Activated naive CD4-positive, alpha-beta T cell treated with anti-CD3 and anti-CD28 coated beads for 36 hours (primary cell): ENCODE measurements around the gene DPYSL4. TPM values are rescaled to one million over a fixed set of nuclear protein-coding genes. Genes with fewer than 3 reads are reported as not detected.

Source experiments
- CTCF ChIA-PET: fragments of 350-600 bp; sonication (Branson Sonifier 250); formaldehyde crosslinking; loops from one replicate; lab custom pipeline; 2021; ENCODE audit warnings: antibody characterized with exemption; lab: Charles Lee
- DNase-seq: peaks from one replicate; pipeline ENCODE4 v3.0.0-alpha.2; 2020
- H3K27ac Mint-ChIP-seq: one replicate; pipeline ENCODE4 v1.8.0; 2021; ENCODE audit warnings: mild to moderate bottlenecking, mixed read lengths
- H3K27me3 Mint-ChIP-seq: one replicate; pipeline ENCODE4 v1.8.0; 2021; ENCODE audit warnings: low read depth, mixed read lengths
- H3K36me3 Mint-ChIP-seq: one replicate; pipeline ENCODE4 v1.8.0; 2021; ENCODE audit warnings: low read depth, mixed read lengths
- H3K4me1 Mint-ChIP-seq: one replicate; pipeline ENCODE4 v1.8.0; 2021; ENCODE audit warnings: low read depth, mixed read lengths
- H3K4me3 Mint-ChIP-seq: one replicate; pipeline ENCODE4 v1.8.0; 2021; ENCODE audit warnings: mild to moderate bottlenecking, moderate library complexity, mixed read lengths
- H3K9me3 Mint-ChIP-seq: one replicate; pipeline ENCODE4 v1.8.0; 2021; ENCODE audit warnings: mixed read lengths
- intact Hi-C: fragments of 100-400 bp; cut with micrococcal nuclease; formaldehyde crosslinking; loops from one replicate; pipeline ENCODE4 v1.15.1; 2023
- total RNA-seq, 2 experiments: library from RNA; stranded (reverse); gene quantifications; one replicate each; pipeline ENCODE4 v1.2.3, GENCODE V29; 2021

DPYSL4 gene
- total RNA-seq, 2 experiments from 2014 or later: 10.8 to 14.1 TPM

GRCh38 chr10:132188331-132188730, 1.6 kb downstream of the DPYSL4 start:
- intact Hi-C loops: no loop called here
- H3K4me1 Mint-ChIP-seq: peaks cover 11% of the 10 kb centered on the region

DNA sequence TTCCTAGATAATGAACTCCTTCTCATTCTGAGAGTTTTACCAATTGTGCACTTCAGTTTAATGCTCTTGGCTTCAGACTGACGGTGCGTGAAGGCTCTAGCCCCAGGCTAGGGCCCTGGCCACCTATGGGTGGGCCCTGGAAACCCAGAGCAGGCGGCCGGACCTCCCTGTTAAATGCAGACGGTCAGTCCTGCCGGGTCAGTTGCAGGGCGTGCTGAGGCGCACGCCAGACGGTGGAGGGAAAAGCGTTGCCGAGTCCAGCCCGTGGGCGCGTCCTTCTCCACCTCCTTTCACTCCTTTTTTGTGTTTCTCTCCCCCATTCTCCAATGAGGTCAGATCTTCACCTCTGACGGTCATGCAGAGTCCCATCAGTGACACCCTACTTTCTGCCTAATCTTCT, 2.3 kb downstream of the DPYSL4 start:
- no peak for DNase-seq
- CTCF ChIA-PET: no interaction called here
- no peaks in the 10 kb centered on the region for H3K9me3 Mint-ChIP-seq
- H3K27me3 Mint-ChIP-seq: peaks cover 23% of the 10 kb centered on the region
- H3K27ac Mint-ChIP-seq: no peak overlapping the region
- intact Hi-C loops: no loop called here
- peaks cover 11% of the 10 kb centered on the region for H3K4me1 Mint-ChIP-seq
- no peaks in the 10 kb centered on the region for H3K36me3 Mint-ChIP-seq
- no peak overlapping the region for H3K4me3 Mint-ChIP-seq

More at GRCh38 chr10:132188331-132188730, 1.6 kb downstream of the DPYSL4 start:
- H3K9me3 Mint-ChIP-seq: no peaks in the 10 kb centered on the region
- no peak for DNase-seq
- CTCF ChIA-PET: interaction anchor here (0.5 kb wide), 1 partner anchor 448 kb away, joined by 3 read pairs; no protein-coding TSS in a partner anchor
- no peaks in the 10 kb centered on the region for H3K36me3 Mint-ChIP-seq
- H3K4me3 Mint-ChIP-seq: peak overlapping the region; percentile 47
- peaks cover 23% of the 10 kb centered on the region for H3K27me3 Mint-ChIP-seq
- no peak overlapping the region for H3K27ac Mint-ChIP-seq

GRCh38 chr10:132189810-132190422, 3.2 kb downstream of the DPYSL4 start:
- CTCF ChIA-PET: no interaction called here
- Mint-ChIP-seq H3K4me1 (peaks cover 8% of the 10 kb centered on the region), H3K9me3 (no peaks in the 10 kb centered on the region), H3K27ac (no peak overlapping the region), H3K27me3 (peaks cover 20% of the 10 kb centered on the region), H3K4me3 (no peak overlapping the region), H3K36me3 (no peaks in the 10 kb centered on the region)
- intact Hi-C loops: no loop called here
- DNase-seq: no peak

DNA sequence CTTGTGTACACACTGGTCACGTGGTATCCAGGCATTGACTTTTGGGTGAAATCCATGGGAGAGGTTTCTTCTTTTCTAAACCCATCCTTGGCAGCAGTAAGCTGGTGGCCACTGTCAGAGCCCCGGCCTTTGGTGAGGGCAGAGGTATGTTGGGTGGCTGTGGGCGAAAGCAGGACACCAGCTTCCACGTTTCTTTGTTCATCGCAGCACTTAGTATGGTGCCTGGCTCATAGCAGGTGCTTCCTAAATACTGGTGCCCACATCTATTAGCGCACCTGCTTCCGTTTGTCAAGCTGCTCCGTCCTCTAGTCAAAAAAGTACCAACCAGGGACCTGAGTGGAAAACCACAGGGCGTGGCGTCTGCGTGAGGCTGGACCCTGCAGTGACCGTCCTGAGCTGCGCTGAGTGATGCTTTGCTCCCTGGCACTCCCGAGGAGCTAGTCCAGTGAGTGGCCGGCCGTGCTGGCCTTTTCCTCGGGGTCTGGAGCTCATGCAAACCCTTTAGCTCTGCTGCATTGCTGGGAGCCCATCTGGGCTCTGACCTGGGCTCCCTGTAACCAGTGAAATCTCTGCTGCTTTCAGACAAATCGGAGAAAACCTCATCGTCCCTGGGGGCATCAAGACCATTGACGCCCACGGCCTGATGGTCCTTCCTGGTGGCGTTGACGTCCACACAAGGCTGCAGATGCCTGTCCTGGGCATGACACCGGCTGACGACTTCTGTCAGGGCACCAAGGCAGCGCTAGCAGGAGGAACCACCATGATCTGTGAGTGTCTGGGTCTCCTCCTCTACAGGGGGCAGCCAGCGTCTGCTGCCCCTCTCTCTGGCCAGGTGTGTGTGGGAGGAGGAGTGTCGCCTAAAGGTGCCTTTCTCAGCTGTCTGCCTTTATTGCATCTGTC, 5.6 kb downstream of the DPYSL4 start:
- CTCF ChIA-PET: interaction anchor here (0.8 kb wide), 1 partner anchor 217 kb away, joined by 7 read pairs; no protein-coding TSS in a partner anchor
- Mint-ChIP-seq H3K27me3 (peaks cover 16% of the 10 kb centered on the region), H3K4me1 (peaks cover 7% of the 10 kb centered on the region), H3K9me3 (no peaks in the 10 kb centered on the region), H3K27ac (no peak overlapping the region), H3K36me3 (no peaks in the 10 kb centered on the region), H3K4me3 (no peak overlapping the region)
- intact Hi-C loops: no loop called here
- no peak for DNase-seq

DNA sequence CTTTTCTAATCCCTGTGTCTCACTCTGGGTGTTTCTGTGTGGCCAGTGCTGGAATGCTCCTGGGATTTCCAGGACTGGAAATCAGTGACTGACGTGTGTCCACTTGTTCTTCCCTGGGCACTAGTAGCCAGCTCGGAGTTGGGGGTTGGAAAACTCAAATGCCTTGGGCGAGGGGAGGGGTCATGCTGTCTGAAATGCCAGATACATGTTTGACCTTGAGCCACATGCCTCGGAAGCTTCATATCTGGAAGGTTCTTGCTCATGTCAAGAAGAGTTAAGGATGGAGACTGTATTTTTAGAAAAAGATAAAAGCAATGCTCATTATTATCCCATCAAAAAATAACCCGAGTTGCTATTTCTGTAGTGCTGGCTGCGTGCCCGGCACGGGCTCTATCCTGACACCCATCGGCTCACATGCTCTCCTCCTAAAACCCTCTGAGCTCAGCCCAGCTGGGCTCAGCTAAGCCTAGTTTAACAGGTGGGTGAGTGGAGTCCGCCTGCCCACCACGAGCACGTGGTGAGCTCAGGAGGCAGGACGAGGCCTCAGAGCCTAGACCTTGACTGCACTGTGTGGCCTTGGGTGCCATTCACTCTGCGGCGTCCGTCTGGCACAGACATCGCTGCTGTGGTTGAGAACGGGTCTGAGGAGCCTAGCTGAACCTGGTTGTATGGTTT, 6.4 kb downstream of the DPYSL4 start:
- CTCF ChIA-PET: interaction anchor here (1.0 kb wide), 1 partner anchor 50 kb away, joined by 4 read pairs; no protein-coding TSS in a partner anchor

DNA sequence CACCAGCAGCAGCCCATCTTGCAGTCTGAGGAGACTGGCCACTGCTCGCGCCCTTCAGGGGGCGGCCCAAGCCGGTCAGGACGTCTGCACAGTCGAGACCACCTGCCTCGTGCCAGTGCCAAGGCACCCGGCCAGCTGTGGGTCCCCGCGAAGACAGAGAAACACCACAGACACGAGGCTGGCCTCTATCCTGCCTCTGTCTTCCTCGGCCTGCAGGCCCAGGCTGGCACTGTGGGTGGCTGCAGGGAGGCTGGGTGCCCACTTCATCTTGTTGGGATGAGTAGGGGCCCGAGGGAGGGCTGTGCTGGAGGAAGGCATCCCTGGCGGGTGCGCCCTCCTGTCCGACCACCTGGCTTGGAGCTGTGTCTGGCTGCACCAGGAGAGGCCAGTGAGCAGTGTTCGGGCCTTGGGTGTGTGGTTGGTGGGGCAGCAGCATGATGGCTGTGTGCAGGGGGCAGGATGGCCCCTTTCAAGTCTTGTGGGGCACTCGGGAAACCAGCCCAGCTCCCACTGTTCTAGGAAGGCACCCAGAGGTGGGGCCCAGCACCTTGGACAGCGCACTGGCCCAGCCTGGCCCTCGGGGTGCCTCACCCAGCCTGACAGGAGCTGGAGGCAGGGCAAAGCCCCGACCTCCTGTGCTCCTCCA, 7.3 kb downstream of the DPYSL4 start:
- Mint-ChIP-seq H3K4me3 (no peak overlapping the region), H3K4me1 (no peaks in the 10 kb centered on the region), H3K27me3 (peaks cover 5% of the 10 kb centered on the region), H3K9me3 (no peaks in the 10 kb centered on the region), H3K27ac (no peak overlapping the region), H3K36me3 (no peaks in the 10 kb centered on the region)
- CTCF ChIA-PET: interaction anchor here (1.0 kb wide), 1 partner anchor 51 kb away, joined by 4 read pairs; no protein-coding TSS in a partner anchor
- DNase-seq: peak; percentile 45
- intact Hi-C loops: no loop called here

More for the DNA sequence above, 6.4 kb downstream of the DPYSL4 start:
- peaks cover 12% of the 10 kb centered on the region for H3K27me3 Mint-ChIP-seq
- H3K36me3 Mint-ChIP-seq: no peaks in the 10 kb centered on the region
- DNase-seq: no peak
- H3K4me1 Mint-ChIP-seq: peaks cover 4% of the 10 kb centered on the region
- no peak overlapping the region for H3K27ac Mint-ChIP-seq
- no peak overlapping the region for H3K4me3 Mint-ChIP-seq
- H3K9me3 Mint-ChIP-seq: no peaks in the 10 kb centered on the region
- intact Hi-C loops: no loop called here

DNA sequence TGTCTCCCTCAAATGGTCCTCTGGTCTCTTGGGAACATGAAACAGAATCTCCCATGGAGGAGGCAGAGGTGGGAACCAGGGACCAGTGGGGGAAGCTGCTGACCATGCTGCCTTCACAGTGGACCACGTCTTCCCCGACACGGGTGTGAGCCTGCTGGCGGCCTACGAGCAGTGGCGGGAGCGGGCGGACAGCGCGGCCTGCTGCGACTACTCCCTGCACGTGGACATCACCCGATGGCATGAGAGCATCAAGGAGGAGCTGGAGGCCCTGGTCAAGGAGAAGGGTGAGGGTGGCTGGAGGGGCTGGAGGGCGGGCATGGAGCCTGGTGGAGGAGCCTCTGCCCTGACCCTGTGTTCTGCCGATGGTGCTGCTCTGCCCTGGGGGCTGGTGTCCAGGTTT, 8.0 kb downstream of the DPYSL4 start:
- intact Hi-C loops: no loop called here
- no peak for DNase-seq
- CTCF ChIA-PET: no interaction called here
- Mint-ChIP-seq H3K27ac (no peak overlapping the region), H3K4me1 (no peaks in the 10 kb centered on the region), H3K27me3 (peaks cover 3% of the 10 kb centered on the region), H3K36me3 (no peaks in the 10 kb centered on the region), H3K4me3 (no peak overlapping the region), H3K9me3 (no peaks in the 10 kb centered on the region)

GRCh38 chr10:132195366-132196075, 8.8 kb downstream of the DPYSL4 start:
- DNase-seq: no peak
- Mint-ChIP-seq H3K4me1 (no peaks in the 10 kb centered on the region), H3K36me3 (no peaks in the 10 kb centered on the region), H3K4me3 (no peak overlapping the region), H3K27ac (no peak overlapping the region), H3K27me3 (no peaks in the 10 kb centered on the region), H3K9me3 (no peaks in the 10 kb centered on the region)
- CTCF ChIA-PET: no interaction called here
- intact Hi-C loops: no loop called here

DNA sequence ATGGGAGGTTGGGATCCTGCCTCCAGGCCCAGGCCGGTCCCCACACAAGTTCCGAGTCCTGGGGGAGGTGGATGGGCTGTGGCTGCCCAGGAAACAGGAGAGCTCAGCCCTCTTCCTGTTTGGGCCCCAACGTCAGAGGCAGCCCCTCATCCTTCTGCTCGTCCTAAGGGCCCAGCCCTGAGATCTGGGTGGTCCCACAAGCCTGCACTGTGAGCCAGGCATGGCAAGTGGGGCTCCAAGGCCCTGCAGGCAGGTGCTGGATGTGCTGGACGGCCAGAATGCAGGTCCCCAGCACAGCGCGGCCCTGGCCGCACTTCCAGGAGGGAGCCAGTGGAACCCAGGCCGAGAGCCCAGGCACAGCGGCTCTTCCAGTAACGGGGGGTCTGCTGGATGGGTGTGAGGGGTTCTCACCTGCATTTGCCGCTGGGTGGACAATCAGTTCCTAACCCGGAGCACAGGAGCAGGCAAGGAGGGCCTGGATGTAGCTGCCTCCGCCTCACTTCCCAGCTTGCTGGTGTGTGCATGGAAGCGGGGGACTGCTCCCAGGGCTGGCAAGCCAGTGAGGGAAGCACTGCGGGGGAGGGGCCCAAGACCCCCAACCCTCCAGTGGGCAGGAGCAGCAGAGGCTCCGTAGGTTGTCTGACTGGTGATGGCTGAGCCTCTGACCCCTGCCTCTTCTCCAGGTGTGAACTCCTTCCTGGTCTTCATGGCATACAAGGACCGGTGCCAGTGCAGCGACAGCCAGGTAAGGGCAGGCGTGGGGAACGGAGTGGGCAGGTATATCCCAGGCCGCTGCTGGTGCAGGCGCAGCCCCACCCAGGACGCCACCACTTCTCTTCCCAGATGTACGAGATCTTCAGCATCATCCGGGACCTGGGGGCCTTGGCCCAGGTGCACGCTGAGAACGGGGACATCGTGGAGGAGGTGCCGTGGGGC, 9.7 kb downstream of the DPYSL4 start:
- CTCF ChIA-PET: no interaction called here
- intact Hi-C loops: no loop called here
- no peaks in the 10 kb centered on the region for H3K27me3 Mint-ChIP-seq
- no peak overlapping the region for H3K4me3 Mint-ChIP-seq
- no peaks in the 10 kb centered on the region for H3K4me1 Mint-ChIP-seq
- no peak for DNase-seq
- no peak overlapping the region for H3K27ac Mint-ChIP-seq
- no peaks in the 10 kb centered on the region for H3K36me3 Mint-ChIP-seq
- H3K9me3 Mint-ChIP-seq: no peaks in the 10 kb centered on the region

DNA sequence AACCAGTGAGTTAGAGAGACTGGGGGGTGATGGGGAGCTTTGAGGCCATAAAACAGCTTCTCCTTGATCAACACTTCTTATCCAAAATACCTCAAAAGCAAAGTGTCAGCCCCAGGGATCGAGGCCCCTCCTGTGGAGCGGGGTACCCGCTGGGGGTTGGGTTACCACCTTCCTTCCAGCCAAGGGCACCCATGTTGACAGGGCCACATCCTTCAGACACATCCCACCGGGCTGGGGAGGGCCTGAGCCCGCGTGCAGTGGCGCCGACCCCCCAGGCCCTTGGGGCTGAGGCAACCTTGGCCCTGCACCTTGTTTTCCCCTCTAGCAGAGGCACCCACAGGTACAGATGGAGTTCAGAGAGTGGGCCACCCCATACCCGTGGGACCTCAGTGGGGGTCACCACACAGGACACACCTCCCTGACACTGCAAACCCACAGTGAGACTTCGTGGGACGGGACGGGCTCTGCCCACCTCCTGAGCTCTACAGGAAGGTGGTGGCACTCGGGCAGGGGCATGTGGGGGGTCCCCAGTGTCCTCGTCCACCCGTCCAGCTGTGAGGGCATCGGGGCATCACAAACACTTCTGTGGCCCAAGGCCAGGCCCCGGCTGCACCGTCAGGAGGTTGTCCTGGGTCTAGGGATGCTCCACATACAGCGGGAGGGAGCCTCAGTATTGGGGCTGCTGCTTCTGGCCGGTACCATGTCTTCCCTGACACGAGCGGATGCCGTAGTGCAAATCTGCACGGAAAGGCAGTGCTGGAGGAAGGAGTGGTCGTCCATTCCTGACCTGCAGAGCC, 10.7 kb downstream of the DPYSL4 start:
- Mint-ChIP-seq H3K27me3 (no peaks in the 10 kb centered on the region), H3K27ac (no peak overlapping the region), H3K9me3 (no peaks in the 10 kb centered on the region), H3K4me3 (no peak overlapping the region), H3K4me1 (no peaks in the 10 kb centered on the region), H3K36me3 (no peaks in the 10 kb centered on the region)
- no peak for DNase-seq
- CTCF ChIA-PET: no interaction called here
- intact Hi-C loops: no loop called here
